H1 (cell line): ENCODE results near the gene SLC30A3. TPM values are rescaled to one million over a fixed set of nuclear protein-coding genes. Genes with fewer than 3 reads are reported as not detected.

Source experiments
- BACH1 ChIP-seq: IDR thresholded peaks from 2 replicates; pipeline ENCODE4 v1.6.1; 2012; ENCODE audit warnings: low read length, improper control_type of control experiment
- CBX8 ChIP-seq: fragments of 300-800, 300-1000 bp; sonication (generic); IDR thresholded peaks from 2 replicates; pipeline ENCODE4 v1.7.1; 2016; ENCODE audit warnings: low read depth, low read length, borderline replicate concordance
- CHD7 ChIP-seq: fragments of 300-600 bp; sonication (generic); IDR thresholded peaks from 2 replicates; pipeline ENCODE4 v1.7.1; 2012; ENCODE audit warnings: low read length, moderate library complexity, mild to moderate bottlenecking, inconsistent platforms; ENCODE audit not compliant: insufficient replicate concordance
- NRF1 ChIP-seq: IDR thresholded peaks from 2 replicates; pipeline ENCODE4 v1.6.1; 2011; ENCODE audit warnings: mild to moderate bottlenecking, low read depth, low read length, improper control_type of control experiment
- RNF2 ChIP-seq: fragments of 200-900, 300-1000 bp; sonication (generic); IDR thresholded peaks from 2 replicates; pipeline ENCODE4 v1.7.1; 2016; ENCODE audit warnings: borderline replicate concordance, low read depth, mild to moderate bottlenecking, antibody characterized with exemption, low read length; ENCODE audit not compliant: poor library complexity, severe bottlenecking; ENCODE audit errors: missing control alignments
- SAP30 ChIP-seq: fragments of 300-600 bp; sonication (generic); IDR thresholded peaks from 2 replicates; pipeline ENCODE4 v1.7.1; 2012; ENCODE audit warnings: low read length, moderate library complexity, mild to moderate bottlenecking, inconsistent platforms; ENCODE audit not compliant: insufficient read depth, insufficient replicate concordance
- TAF1 ChIP-seq: IDR thresholded peaks from 2 replicates; pipeline ENCODE4 v1.6.1; 2011; ENCODE audit warnings: mild to moderate bottlenecking, low read depth, low read length
- TBP ChIP-seq: IDR thresholded peaks from 2 replicates; pipeline ENCODE4 v1.6.1; 2011; ENCODE audit warnings: low read depth, low read length, improper control_type of control experiment
- polyA plus RNA-seq, 7 experiments: library from polyadenylated mRNA; depleted of rRNA in 3 of 7; stranded (reverse) in 5 of 7; unstranded in 2 of 7; fragments of >200 nt in 5 of 7; fragments of 200-250 nt in 2 of 7; gene quantifications; 1 replicate in 5 of 7; 2 replicates in 1 of 7; 4 replicates in 1 of 7; pipeline versions ENCODE4 v1.2.1 to v1.2.3, GENCODE V29; 2011 to 2013; ENCODE audit warnings: missing spikeins in 2 of 7, mixed read lengths in 2 of 7
- total RNA-seq: library from RNA; stranded (reverse); fragmentation: NEBNext Ultra II Directional; extraction: Animal tissue kit (Norgen Biotek cat#: 25700); gene quantifications from 2 replicates; pipeline ENCODE4 v1.2.1, GENCODE V29; 2021
- TF ChIP-seq, protein P1 (sequence below): IDR thresholded peaks from 2 replicates; pipeline ENCODE4 v1.6.1; 2012; ENCODE audit warnings: inconsistent platforms

SLC30A3 gene
- total and polyA plus RNA-seq, 2 of the 8 experiments (the other 6 are each of a cell fraction or from before 2014, with no cell fraction given), result 15.2 to 30.7 TPM

- no peak for TF ChIP-seq CHD7
- TF ChIP-seq, protein P1, sequence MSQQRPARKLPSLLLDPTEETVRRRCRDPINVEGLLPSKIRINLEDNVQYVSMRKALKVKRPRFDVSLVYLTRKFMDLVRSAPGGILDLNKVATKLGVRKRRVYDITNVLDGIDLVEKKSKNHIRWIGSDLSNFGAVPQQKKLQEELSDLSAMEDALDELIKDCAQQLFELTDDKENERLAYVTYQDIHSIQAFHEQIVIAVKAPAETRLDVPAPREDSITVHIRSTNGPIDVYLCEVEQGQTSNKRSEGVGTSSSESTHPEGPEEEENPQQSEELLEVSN, result peak; percentile 65
- no peak for TF ChIP-seq BACH1
- no peak for TF ChIP-seq RNF2
- peak; percentile 54 for TF ChIP-seq TBP
- TF ChIP-seq SAP30, result peak; percentile 54
- no peak for TF ChIP-seq NRF1
- TF ChIP-seq CBX8, result no peak
- TF ChIP-seq TAF1, result peak; percentile 45; the same call in 1 of the 2 replicates
Measured at GRCh38 chr2:27211241-27211942, 51.5 kb downstream of the SLC30A3 start (continued).
